Neural crest cell (in vitro differentiated cells): ENCODE results near the gene PLEKHM2. TPM values are rescaled to one million over a fixed set of nuclear protein-coding genes. Genes with fewer than 3 reads are reported as not detected.
A peak's percentile ranks its signal among the peaks of the same experiment; 100 is the strongest.

Experiments used
- DNase-seq: peaks from one replicate; pipeline ENCODE4 v3.0.0; 2021; ENCODE audit warnings: low read depth, mixed read lengths, low spot score
- H3K27ac Mint-ChIP-seq: one replicate; pipeline ENCODE4 v1.8.0; 2021; ENCODE audit warnings: mild to moderate bottlenecking, mixed read lengths; ENCODE audit not compliant: unreplicated experiment
- H3K27me3 Mint-ChIP-seq: 2 replicates; pipeline ENCODE4 v1.8.0; 2021; ENCODE audit warnings: low read depth, mild to moderate bottlenecking, mixed read lengths
- H3K36me3 Mint-ChIP-seq: 2 replicates; pipeline ENCODE4 v1.8.0; 2021; ENCODE audit warnings: low read depth, mild to moderate bottlenecking, mixed read lengths
- H3K4me1 Mint-ChIP-seq: 2 replicates; pipeline ENCODE4 v1.8.0; 2021; ENCODE audit warnings: mixed read lengths
- H3K4me3 Mint-ChIP-seq: one replicate; pipeline ENCODE4 v1.8.0; 2021; ENCODE audit warnings: mild to moderate bottlenecking, mixed read lengths
- H3K9me3 Mint-ChIP-seq: 2 replicates; pipeline ENCODE4 v1.8.0; 2021; ENCODE audit warnings: mixed read lengths
- CTCF ChIP-seq: fragments of 200-600 bp; sonication (generic); conservative IDR thresholded peaks from 2 replicates; pipeline ENCODE4 v1.5.0; 2021; ENCODE audit warnings: antibody characterized with exemption, mild to moderate bottlenecking
- total RNA-seq: library from RNA; stranded (reverse); gene quantifications from 2 replicates; pipeline ENCODE4 v1.2.1, GENCODE V29; 2021

Gene PLEKHM2
- total RNA-seq, 1 donor from 2014 or later = 64.5 TPM

GRCh38 chr1:15707239-15707925 is 23.3 kb downstream of the PLEKHM2 start:
- DNase-seq = no peak
- Mint-ChIP-seq H3K9me3 (no peaks in the 10 kb centered on the region), H3K4me3 (no peak overlapping the region), H3K36me3 (no peaks in the 10 kb centered on the region), H3K27ac (no peak overlapping the region), H3K27me3 (no peaks in the 10 kb centered on the region), H3K4me1 (peaks cover 6% of the 10 kb centered on the region)
- no peak for TF ChIP-seq CTCF

- Mint-ChIP-seq H3K4me3 (no peak overlapping the region), H3K27me3 (no peaks in the 10 kb centered on the region), H3K4me1 (no peaks in the 10 kb centered on the region), H3K36me3 (no peaks in the 10 kb centered on the region), H3K27ac (no peak overlapping the region), H3K9me3 (no peaks in the 10 kb centered on the region)
- TF ChIP-seq CTCF = no peak
- no peak for DNase-seq
Observed at GRCh38 chr1:15708486-15709137, 24.5 kb downstream of the PLEKHM2 start.

GRCh38 chr1:15709226-15709625 is 25.1 kb downstream of the PLEKHM2 start:
- no peak for DNase-seq
- no peak overlapping the region for H3K27ac Mint-ChIP-seq
- no peaks in the 10 kb centered on the region for H3K9me3 Mint-ChIP-seq
- no peaks in the 10 kb centered on the region for H3K4me1 Mint-ChIP-seq
- H3K4me3 Mint-ChIP-seq = no peak overlapping the region
- no peaks in the 10 kb centered on the region for H3K27me3 Mint-ChIP-seq
- TF ChIP-seq CTCF = no peak
- H3K36me3 Mint-ChIP-seq = no peaks in the 10 kb centered on the region

- Mint-ChIP-seq H3K27me3 (no peaks in the 10 kb centered on the region), H3K27ac (no peak overlapping the region), H3K9me3 (no peaks in the 10 kb centered on the region), H3K36me3 (peaks cover 3% of the 10 kb centered on the region), H3K4me1 (no peaks in the 10 kb centered on the region), H3K4me3 (no peak overlapping the region)
- no peak for TF ChIP-seq CTCF
- DNase-seq = no peak
Observed at GRCh38 chr1:15712168-15712567, 28.0 kb downstream of the PLEKHM2 start.

GRCh38 chr1:15714406-15715136 is 30.5 kb downstream of the PLEKHM2 start:
- peaks cover 4% of the 10 kb centered on the region for H3K36me3 Mint-ChIP-seq
- peak overlapping the region; percentile 35 for H3K27ac Mint-ChIP-seq

More at GRCh38 chr1:15714406-15715136, 30.5 kb downstream of the PLEKHM2 start:
- H3K27me3 Mint-ChIP-seq = no peaks in the 10 kb centered on the region
- TF ChIP-seq CTCF = no peak
- H3K4me1 Mint-ChIP-seq = no peaks in the 10 kb centered on the region
- no peaks in the 10 kb centered on the region for H3K9me3 Mint-ChIP-seq
- no peak for DNase-seq
- H3K4me3 Mint-ChIP-seq = no peak overlapping the region
